ENCODE data around the gene FARP2. TPM values are rescaled to one million over a fixed set of nuclear protein-coding genes. Genes with fewer than 3 reads are reported as not detected.

Gene FARP2
- total RNA-seq, 1 experiment from 2014 or later = 49.3 TPM

DNA sequence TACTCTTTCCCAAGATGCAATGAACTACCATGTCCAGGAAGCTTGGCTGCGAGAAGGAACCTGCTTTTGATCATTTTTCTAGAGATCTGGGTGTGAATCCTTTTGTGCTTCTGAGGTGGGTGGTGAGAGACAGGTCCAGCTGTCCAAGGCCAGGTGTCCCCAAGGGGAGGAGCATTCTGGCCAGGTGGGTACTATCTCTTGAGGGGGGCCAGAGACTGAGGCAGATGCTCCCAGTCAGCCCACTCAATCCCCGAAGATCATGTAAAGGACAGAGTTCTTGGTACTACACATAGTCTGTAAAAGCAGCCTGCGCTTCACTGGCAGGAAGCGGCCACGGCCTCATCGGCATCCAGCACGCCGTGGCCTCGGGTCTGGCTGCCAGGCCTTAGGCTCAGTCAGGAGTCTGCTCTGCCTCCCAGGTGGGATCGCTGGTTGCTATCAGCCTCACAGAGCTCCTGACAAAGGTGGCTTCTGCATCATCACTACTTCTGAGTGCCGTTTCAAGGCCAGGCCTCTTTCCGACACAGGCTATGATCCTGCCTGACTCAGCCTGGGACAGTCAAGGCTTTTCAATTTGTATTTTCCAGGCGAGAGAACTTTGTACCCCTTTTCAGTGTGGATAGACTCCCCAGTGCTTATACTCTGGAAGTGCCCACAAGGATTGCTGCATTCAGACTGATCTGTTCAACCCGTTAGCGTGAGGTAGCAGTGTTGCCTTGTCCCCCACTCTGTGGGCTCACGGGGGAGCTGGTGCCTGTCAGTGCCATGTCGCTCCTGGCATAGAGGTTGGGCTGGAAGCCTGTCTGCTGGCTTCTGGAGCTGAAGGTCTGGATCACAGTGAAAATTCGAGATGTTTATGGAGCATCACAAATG, 123.2 kb downstream of the FARP2 start:
- Histone ChIP-seq H3K4me2 (ENCODE audit: low read length) (no peak overlapping the region), H3K27me3 (ENCODE audit: insufficient read depth, low read length) (no peaks in the 10 kb centered on the region), H3K4me3 (replicated peaks in 1 of 2; ENCODE audit: low read depth in 1 of 2, low read length in 2 of 2) (no peak overlapping the region), H2AFZ (ENCODE audit: low read depth, low read length, poor library complexity, severe bottlenecking) (no peak overlapping the region), H4K20me1 (ENCODE audit: insufficient read depth) (no peaks in the 10 kb centered on the region), H3K4me1 (ENCODE audit: control insufficient read depth in 1 of 2, insufficient read depth in 2 of 2, low read length in 2 of 2) (no peaks in the 10 kb centered on the region), H3K9me3 (ENCODE audit: control insufficient read depth in 1 of 2, insufficient read depth in 1 of 2, low read depth in 1 of 2, low read length in 2 of 2) (no peaks in the 10 kb centered on the region), H3K9me2 (ENCODE audit: insufficient read depth) (no peaks in the 10 kb centered on the region), H3K36me3 (ENCODE audit: control insufficient read depth in 1 of 2, insufficient read depth in 2 of 2, low read length in 2 of 2) (no peaks in the 10 kb centered on the region), H3K27ac (ENCODE audit: low read depth, low read length) (no peak overlapping the region), H3K9ac (ENCODE audit: low read length) (no peak overlapping the region), H3K79me2 (ENCODE audit: insufficient read depth, low read length) (no peaks in the 10 kb centered on the region)
- POLR2A ChIA-PET = no interaction called here
- BruUV-seq (replicated peaks) = no TSS peak
- ATAC-seq = no peak
- CTCF ChIA-PET = no interaction called here
- intact Hi-C loops (cut with micrococcal nuclease) = no loop called here
- RAD21 ChIA-PET (ENCODE audit: low non-redundant PET in 1 of 2, low total read pairs in 2 of 2, uncharacterized antibody in 2 of 2, unreplicated experiment in 2 of 2) = no interaction called here
- TF ChIP-seq SP1 (IDR thresholded peaks at IDR 0.05; ENCODE audit: low read depth) (no peak), ZNF274 (IDR thresholded peaks at IDR 0.05; ENCODE audit: low read depth, low read length) (no peak), SIN3A (IDR thresholded peaks at IDR 0.05; ENCODE audit: low read depth) (no peak), RAD21 (IDR thresholded peaks at IDR 0.05; ENCODE audit: low read depth) (no peak), ZFX (IDR thresholded peaks at IDR 0.05) (no peak), CEBPB (IDR thresholded peaks at IDR 0.05; ENCODE audit: low read depth) (no peak), ELF1 (IDR thresholded peaks at IDR 0.05; ENCODE audit: borderline replicate concordance, low read depth) (no peak), TCF7L2 (IDR thresholded peaks at IDR 0.05; ENCODE audit: borderline replicate concordance, extremely low read depth, insufficient read depth, insufficient read length) (no peak)
- TF ChIP-seq, protein P1, sequence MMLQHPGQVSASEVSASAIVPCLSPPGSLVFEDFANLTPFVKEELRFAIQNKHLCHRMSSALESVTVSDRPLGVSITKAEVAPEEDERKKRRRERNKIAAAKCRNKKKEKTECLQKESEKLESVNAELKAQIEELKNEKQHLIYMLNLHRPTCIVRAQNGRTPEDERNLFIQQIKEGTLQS (IDR thresholded peaks at IDR 0.05) = no peak
- no peak for DNase-seq (ENCODE audit: low read depth, low spot score)

DNA sequence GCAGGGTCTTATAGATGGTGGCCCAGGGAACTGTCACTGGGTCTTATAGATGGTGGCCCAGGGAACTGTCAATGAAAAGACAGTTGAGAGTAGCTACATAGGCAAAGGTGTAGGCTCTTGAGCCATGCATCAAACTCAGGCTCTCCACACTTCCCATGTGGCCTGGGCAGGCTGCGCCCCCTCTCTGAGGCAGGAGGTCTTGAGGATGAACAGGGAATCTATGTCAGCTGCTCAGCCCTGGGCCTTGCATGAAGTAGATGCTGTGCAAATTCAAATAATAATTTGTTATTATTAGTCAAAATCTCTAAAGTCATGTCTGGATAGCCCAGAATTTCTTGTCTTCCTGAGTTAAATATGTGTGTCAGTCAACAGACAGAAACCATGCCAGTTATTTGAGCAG, 125.6 kb downstream of the FARP2 start:
- Histone ChIP-seq H3K79me2 (ENCODE audit: insufficient read depth, low read length) (no peaks in the 10 kb centered on the region), H3K9ac (ENCODE audit: low read length) (no peak overlapping the region), H3K4me3 (replicated peaks in 1 of 2; ENCODE audit: low read depth in 1 of 2, low read length in 2 of 2) (no peak overlapping the region), H3K27ac (ENCODE audit: low read depth, low read length) (no peak overlapping the region), H3K9me2 (ENCODE audit: insufficient read depth) (no peaks in the 10 kb centered on the region), H3K36me3 (ENCODE audit: control insufficient read depth in 1 of 2, insufficient read depth in 2 of 2, low read length in 2 of 2) (no peaks in the 10 kb centered on the region), H3K9me3 (ENCODE audit: control insufficient read depth in 1 of 2, insufficient read depth in 1 of 2, low read depth in 1 of 2, low read length in 2 of 2) (no peaks in the 10 kb centered on the region), H4K20me1 (ENCODE audit: insufficient read depth) (no peaks in the 10 kb centered on the region), H3K4me1 (ENCODE audit: control insufficient read depth in 1 of 2, insufficient read depth in 2 of 2, low read length in 2 of 2) (no peaks in the 10 kb centered on the region), H3K27me3 (ENCODE audit: insufficient read depth, low read length) (no peaks in the 10 kb centered on the region), H3K4me2 (ENCODE audit: low read length) (no peak overlapping the region), H2AFZ (ENCODE audit: low read depth, low read length, poor library complexity, severe bottlenecking) (no peak overlapping the region)
- peak; percentile 12; the same call in 1 of the 2 replicates for TF ChIP-seq RAD21 (IDR thresholded peaks at IDR 0.05; ENCODE audit: low read depth)
- TF ChIP-seq, protein P1 (IDR thresholded peaks at IDR 0.05) = no peak
- ATAC-seq (0 out of 2 replicates have a peak, but pooled peaks have one; percentile 11), DNase-seq (ENCODE audit: low read depth, low spot score) (no peak)
- no TSS peak for BruUV-seq (replicated peaks)
- ChIA-PET POLR2A (no interaction called here), CTCF (no interaction called here), RAD21 (ENCODE audit: low non-redundant PET in 1 of 2, low total read pairs in 2 of 2, uncharacterized antibody in 2 of 2, unreplicated experiment in 2 of 2) (no interaction called here)
- intact Hi-C loops (cut with micrococcal nuclease) = no loop called here

Data from HCT116 (cell line).